ENCODE measurements around the gene GPR85.
"Not testable (repeated sequence)": the region's sequence is repeated elsewhere in the genome, so short reads cannot be mapped to it uniquely, and the experiment has no call there.

Gene GPR85, protein sequence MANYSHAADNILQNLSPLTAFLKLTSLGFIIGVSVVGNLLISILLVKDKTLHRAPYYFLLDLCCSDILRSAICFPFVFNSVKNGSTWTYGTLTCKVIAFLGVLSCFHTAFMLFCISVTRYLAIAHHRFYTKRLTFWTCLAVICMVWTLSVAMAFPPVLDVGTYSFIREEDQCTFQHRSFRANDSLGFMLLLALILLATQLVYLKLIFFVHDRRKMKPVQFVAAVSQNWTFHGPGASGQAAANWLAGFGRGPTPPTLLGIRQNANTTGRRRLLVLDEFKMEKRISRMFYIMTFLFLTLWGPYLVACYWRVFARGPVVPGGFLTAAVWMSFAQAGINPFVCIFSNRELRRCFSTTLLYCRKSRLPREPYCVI

DNA sequence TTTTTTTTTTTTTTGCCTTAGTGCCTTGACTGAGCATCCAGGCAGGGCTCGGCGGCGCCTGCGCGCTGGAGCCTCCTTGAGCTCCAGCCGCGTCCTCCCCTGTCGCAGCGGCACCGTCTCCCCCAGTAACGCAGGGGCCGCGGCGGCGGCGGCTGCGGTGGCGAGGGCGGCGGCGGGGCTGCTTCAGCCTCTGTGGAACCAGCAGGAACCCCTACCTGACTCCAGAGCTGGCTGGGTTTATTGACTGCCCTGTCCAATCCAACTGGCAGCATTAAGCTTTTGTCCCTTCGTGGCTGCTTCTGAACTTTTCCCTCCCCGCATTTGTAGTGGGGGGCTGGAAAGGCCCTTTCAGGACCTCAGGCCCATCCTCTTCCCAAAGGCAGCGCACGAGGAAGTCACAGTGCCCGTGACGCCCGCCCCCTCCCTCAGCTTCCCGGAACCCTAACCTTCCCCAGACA is at the start of gene GPR85:
TSS of gene GPR85 (minus strand) at position 397 of the 458 bp plus-strand sequence. CDS start 2,106 bp downstream, outside the sequence.
- Histone ChIP-seq H3K27me3 (ENCODE audit: control insufficient read depth in 1 of 2, insufficient read depth in 2 of 2, low read length in 2 of 2) (peaks cover 7 to 15% of the 10 kb centered on the region in 2 donors), H3K9ac (ENCODE audit: low read depth in 1 of 2, low read length in 2 of 2) (no peak within 1 kb of the TSS), H3K27ac (ENCODE audit: low read depth, low read length) (no peak within 1 kb of the TSS), H3K4me3 (ENCODE audit: low read depth in 1 of 2, low read length in 2 of 2) (peak within 1 kb of the TSS; percentile 50 to 60), H3K36me3 (ENCODE audit: control insufficient read depth in 1 of 2, insufficient read depth in 2 of 2, low read length in 2 of 2) (no peaks in the 10 kb centered on the region), H3K4me1 (ENCODE audit: control insufficient read depth in 1 of 2, insufficient read depth in 2 of 2, low read length in 2 of 2) (peaks cover 4 to 7% of the 10 kb centered on the region in 2 donors), H3K9me3 (ENCODE audit: control insufficient read depth in 1 of 2, low read length in 2 of 2) (no peaks in the 10 kb centered on the region)

DNA sequence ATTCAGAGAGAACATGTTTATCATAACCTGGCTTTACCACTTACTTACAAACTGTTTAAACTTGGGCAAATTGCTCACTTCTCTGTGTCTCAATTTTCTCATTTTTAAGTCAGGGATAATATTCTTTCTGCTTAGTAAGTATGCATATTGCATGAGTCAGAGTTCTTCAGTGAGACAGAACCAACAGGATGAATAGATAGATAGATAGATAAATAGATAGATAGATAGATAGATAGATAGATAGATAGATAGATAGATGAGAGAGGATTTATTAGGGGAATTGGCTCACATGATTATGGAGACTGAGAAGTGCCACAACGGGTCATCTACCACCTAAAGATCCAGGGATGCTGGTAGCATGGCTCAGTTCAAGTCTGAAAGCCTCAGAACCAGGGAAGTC is 47.4 kb upstream of the GPR85 start:
- Histone ChIP-seq H3K9ac (ENCODE audit: low read depth in 1 of 2, low read length in 2 of 2) (no peak overlapping the region), H3K27ac (ENCODE audit: low read depth, low read length) (no peak overlapping the region), H3K4me1 (ENCODE audit: control insufficient read depth in 1 of 2, insufficient read depth in 2 of 2, low read length in 2 of 2) (no peaks in the 10 kb centered on the region), H3K9me3 (ENCODE audit: control insufficient read depth in 1 of 2, low read length in 2 of 2) (no peaks in the 10 kb centered on the region), H3K4me3 (ENCODE audit: low read depth in 1 of 2, low read length in 2 of 2) (no peak overlapping the region), H3K27me3 (ENCODE audit: control insufficient read depth in 1 of 2, insufficient read depth in 2 of 2, low read length in 2 of 2) (no peaks in the 10 kb centered on the region), H3K36me3 (ENCODE audit: control insufficient read depth in 1 of 2, insufficient read depth in 2 of 2, low read length in 2 of 2) (no peaks in the 10 kb centered on the region)

DNA sequence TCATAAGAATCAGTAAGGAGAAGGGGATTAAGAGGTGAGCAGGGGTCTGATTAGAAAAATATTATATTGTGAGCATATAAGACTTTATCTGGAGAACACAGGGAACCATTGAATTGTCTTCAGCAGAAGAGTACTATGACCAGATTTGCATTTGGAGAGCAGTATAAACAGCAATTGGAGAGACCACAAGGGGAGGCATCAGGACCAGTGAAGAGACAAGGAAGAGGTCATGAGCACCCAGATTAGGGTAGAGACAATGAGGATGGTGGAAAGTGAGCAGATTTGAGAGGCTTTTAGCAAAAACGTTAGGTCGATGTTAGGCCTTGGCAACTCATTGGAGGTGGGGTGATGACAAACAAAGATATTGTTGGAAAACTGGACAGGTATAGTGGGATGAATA is 44.7 kb upstream of the GPR85 start:
- no peak overlapping the region for H3K4me3 ChIP-seq (ENCODE audit: low read depth in 1 of 2, low read length in 2 of 2)

DNA sequence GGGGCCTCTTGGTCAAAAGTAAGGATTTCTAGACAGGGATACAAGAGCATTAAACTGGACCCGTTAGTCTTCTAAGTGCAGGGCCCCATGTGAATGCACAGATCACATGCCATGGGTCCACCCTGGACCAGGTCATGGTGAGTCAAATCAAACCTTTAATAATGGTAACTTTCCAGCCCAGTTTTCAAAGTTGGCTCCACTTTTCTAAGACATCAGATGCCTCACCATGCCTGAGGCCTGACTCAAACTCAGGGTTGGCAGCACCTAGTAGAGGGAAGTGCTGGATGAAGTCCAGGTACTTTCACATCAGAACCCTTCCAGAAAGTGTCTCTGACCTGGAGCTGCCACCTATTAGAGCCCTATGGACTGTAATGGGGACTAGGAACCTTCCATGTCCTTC is 41.4 kb upstream of the GPR85 start:
- H3K9me3 ChIP-seq (ENCODE audit: control insufficient read depth in 1 of 2, low read length in 2 of 2) = no peaks in the 10 kb centered on the region
- H3K36me3 ChIP-seq (ENCODE audit: control insufficient read depth in 1 of 2, insufficient read depth in 2 of 2, low read length in 2 of 2) = no peaks in the 10 kb centered on the region
- no peaks in the 10 kb centered on the region for H3K4me1 ChIP-seq (ENCODE audit: control insufficient read depth in 1 of 2, insufficient read depth in 2 of 2, low read length in 2 of 2)
- no peak overlapping the region for H3K9ac ChIP-seq (ENCODE audit: low read depth in 1 of 2, low read length in 2 of 2)
- H3K4me3 ChIP-seq (ENCODE audit: low read depth in 1 of 2, low read length in 2 of 2) = no peak overlapping the region
- H3K27me3 ChIP-seq (ENCODE audit: control insufficient read depth in 1 of 2, insufficient read depth in 2 of 2, low read length in 2 of 2) = no peaks in the 10 kb centered on the region
- H3K27ac ChIP-seq (ENCODE audit: low read depth, low read length) = no peak overlapping the region

More for the DNA sequence above, 44.7 kb upstream of the GPR85 start:
- Histone ChIP-seq H3K9me3 (ENCODE audit: control insufficient read depth in 1 of 2, low read length in 2 of 2) (no peaks in the 10 kb centered on the region), H3K27ac (ENCODE audit: low read depth, low read length) (no peak overlapping the region), H3K27me3 (ENCODE audit: control insufficient read depth in 1 of 2, insufficient read depth in 2 of 2, low read length in 2 of 2) (no peaks in the 10 kb centered on the region), H3K4me1 (ENCODE audit: control insufficient read depth in 1 of 2, insufficient read depth in 2 of 2, low read length in 2 of 2) (no peaks in the 10 kb centered on the region), H3K36me3 (ENCODE audit: control insufficient read depth in 1 of 2, insufficient read depth in 2 of 2, low read length in 2 of 2) (no peaks in the 10 kb centered on the region), H3K9ac (ENCODE audit: low read depth in 1 of 2, low read length in 2 of 2) (no peak overlapping the region)

DNA sequence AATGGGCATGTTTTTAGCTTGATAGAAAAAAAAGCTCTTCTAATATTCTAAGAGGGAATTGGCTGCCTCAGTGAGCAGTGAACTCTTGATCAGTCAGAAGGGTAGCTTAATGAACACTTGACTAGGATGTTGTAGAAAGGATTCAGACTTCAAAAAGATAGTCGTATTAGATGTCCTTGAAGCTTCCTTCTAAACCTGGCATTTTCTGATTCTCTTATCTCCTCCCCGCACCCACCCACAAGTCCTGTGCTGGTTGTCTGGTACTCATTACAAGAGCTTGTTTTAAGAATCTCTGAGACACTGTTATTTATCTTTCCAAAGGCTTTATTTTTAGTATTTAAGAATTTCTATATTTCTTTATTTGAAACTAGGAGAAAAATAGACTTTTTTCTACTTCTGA is 39.1 kb upstream of the GPR85 start:
- Histone ChIP-seq H3K36me3 (ENCODE audit: control insufficient read depth in 1 of 2, insufficient read depth in 2 of 2, low read length in 2 of 2) (no peaks in the 10 kb centered on the region), H3K9ac (ENCODE audit: low read depth in 1 of 2, low read length in 2 of 2) (no peak overlapping the region), H3K27me3 (ENCODE audit: control insufficient read depth in 1 of 2, insufficient read depth in 2 of 2, low read length in 2 of 2) (no peaks in the 10 kb centered on the region), H3K4me3 (ENCODE audit: low read depth in 1 of 2, low read length in 2 of 2) (no peak overlapping the region), H3K27ac (ENCODE audit: low read depth, low read length) (no peak overlapping the region), H3K4me1 (ENCODE audit: control insufficient read depth in 1 of 2, insufficient read depth in 2 of 2, low read length in 2 of 2) (no peaks in the 10 kb centered on the region), H3K9me3 (ENCODE audit: control insufficient read depth in 1 of 2, low read length in 2 of 2) (no peaks in the 10 kb centered on the region)

DNA sequence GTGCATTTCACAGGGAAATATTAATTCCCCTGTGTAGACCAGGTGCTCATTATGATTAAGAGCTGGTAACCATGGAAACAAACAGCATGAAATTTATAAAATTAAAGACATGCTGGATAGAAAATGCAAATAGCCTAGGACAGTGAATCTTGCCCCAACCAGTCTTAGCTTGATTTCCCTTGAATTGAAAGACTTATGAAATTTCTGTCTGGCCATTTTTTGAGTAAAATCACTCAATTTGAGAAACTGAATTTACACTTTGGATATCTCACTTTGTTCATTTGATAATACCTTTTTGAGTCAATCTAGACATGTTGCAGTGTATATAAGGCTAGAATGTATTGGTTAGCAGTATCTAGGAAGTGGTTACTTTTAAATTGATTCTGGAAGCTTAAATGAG is 36.1 kb upstream of the GPR85 start:
- Histone ChIP-seq H3K27ac (ENCODE audit: low read depth, low read length) (no peak overlapping the region), H3K9ac (ENCODE audit: low read depth in 1 of 2, low read length in 2 of 2) (no peak overlapping the region), H3K4me3 (ENCODE audit: low read depth in 1 of 2, low read length in 2 of 2) (no peak overlapping the region), H3K36me3 (ENCODE audit: control insufficient read depth in 1 of 2, insufficient read depth in 2 of 2, low read length in 2 of 2) (no peaks in the 10 kb centered on the region), H3K9me3 (ENCODE audit: control insufficient read depth in 1 of 2, low read length in 2 of 2) (no peaks in the 10 kb centered on the region), H3K4me1 (ENCODE audit: control insufficient read depth in 1 of 2, insufficient read depth in 2 of 2, low read length in 2 of 2) (peaks cover 0 to 4% of the 10 kb centered on the region in 2 donors), H3K27me3 (ENCODE audit: control insufficient read depth in 1 of 2, insufficient read depth in 2 of 2, low read length in 2 of 2) (no peaks in the 10 kb centered on the region)

DNA sequence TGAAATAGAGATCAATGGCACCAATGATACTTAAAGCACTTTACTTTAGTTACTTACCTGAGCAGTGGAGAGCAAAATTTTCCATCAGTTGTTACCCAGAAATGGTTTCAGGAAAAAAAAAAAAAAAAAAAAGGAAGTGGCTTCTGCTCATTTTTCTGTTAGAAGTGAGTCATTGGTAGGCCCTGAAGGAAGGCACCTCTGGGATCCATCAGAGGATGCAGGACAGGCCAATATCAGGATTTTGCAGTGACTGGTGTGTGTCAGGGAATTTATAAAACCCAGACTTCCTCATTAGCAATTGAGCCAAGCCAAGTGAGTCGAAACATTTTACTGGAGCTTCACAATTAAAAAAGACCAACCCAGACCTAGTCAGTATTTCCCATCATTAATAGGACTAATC is 34.0 kb upstream of the GPR85 start:
- H3K36me3 ChIP-seq (ENCODE audit: control insufficient read depth in 1 of 2, insufficient read depth in 2 of 2, low read length in 2 of 2) = no peaks in the 10 kb centered on the region
- H3K9me3 ChIP-seq (ENCODE audit: control insufficient read depth in 1 of 2, low read length in 2 of 2) = no peaks in the 10 kb centered on the region
- peaks cover 0 to 4% of the 10 kb centered on the region in 2 donors for H3K4me1 ChIP-seq (ENCODE audit: control insufficient read depth in 1 of 2, insufficient read depth in 2 of 2, low read length in 2 of 2)

DNA sequence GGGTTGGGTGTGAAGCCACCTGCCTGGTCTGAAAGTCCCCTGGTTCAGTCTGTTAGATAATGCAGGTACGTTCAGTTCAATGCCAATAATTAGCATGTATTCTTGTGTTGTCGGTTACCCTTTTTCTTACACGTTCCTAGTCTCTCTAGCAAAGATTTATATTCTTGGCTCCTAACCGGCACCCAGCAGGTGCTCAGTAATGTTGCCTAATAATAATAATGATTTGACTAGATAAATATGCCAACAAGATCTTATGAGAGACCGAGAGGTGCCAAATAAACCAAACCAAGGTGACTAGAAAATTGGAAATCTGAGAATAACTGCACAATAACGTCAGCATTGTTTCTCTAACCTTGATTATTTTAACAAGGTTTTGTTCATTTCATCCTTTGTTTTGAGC is 32.8 kb upstream of the GPR85 start:
- no peaks in the 10 kb centered on the region for H3K36me3 ChIP-seq (ENCODE audit: control insufficient read depth in 1 of 2, insufficient read depth in 2 of 2, low read length in 2 of 2)
- H3K9me3 ChIP-seq (ENCODE audit: control insufficient read depth in 1 of 2, low read length in 2 of 2) = no peaks in the 10 kb centered on the region
- H3K27ac ChIP-seq (ENCODE audit: low read depth, low read length) = no peak overlapping the region
- no peak overlapping the region for H3K9ac ChIP-seq (ENCODE audit: low read depth in 1 of 2, low read length in 2 of 2)
- peaks cover 0 to 4% of the 10 kb centered on the region in 2 donors for H3K4me1 ChIP-seq (ENCODE audit: control insufficient read depth in 1 of 2, insufficient read depth in 2 of 2, low read length in 2 of 2)
- peak overlapping the region; percentile 76 to 81 for H3K4me3 ChIP-seq (ENCODE audit: low read depth in 1 of 2, low read length in 2 of 2)
- no peaks in the 10 kb centered on the region for H3K27me3 ChIP-seq (ENCODE audit: control insufficient read depth in 1 of 2, insufficient read depth in 2 of 2, low read length in 2 of 2)

More for the DNA sequence above, 34.0 kb upstream of the GPR85 start:
- Histone ChIP-seq H3K27ac (ENCODE audit: low read depth, low read length) (no peak overlapping the region), H3K4me3 (ENCODE audit: low read depth in 1 of 2, low read length in 2 of 2) (no peak overlapping the region), H3K9ac (ENCODE audit: low read depth in 1 of 2, low read length in 2 of 2) (no peak overlapping the region), H3K27me3 (ENCODE audit: control insufficient read depth in 1 of 2, insufficient read depth in 2 of 2, low read length in 2 of 2) (no peaks in the 10 kb centered on the region)

DNA sequence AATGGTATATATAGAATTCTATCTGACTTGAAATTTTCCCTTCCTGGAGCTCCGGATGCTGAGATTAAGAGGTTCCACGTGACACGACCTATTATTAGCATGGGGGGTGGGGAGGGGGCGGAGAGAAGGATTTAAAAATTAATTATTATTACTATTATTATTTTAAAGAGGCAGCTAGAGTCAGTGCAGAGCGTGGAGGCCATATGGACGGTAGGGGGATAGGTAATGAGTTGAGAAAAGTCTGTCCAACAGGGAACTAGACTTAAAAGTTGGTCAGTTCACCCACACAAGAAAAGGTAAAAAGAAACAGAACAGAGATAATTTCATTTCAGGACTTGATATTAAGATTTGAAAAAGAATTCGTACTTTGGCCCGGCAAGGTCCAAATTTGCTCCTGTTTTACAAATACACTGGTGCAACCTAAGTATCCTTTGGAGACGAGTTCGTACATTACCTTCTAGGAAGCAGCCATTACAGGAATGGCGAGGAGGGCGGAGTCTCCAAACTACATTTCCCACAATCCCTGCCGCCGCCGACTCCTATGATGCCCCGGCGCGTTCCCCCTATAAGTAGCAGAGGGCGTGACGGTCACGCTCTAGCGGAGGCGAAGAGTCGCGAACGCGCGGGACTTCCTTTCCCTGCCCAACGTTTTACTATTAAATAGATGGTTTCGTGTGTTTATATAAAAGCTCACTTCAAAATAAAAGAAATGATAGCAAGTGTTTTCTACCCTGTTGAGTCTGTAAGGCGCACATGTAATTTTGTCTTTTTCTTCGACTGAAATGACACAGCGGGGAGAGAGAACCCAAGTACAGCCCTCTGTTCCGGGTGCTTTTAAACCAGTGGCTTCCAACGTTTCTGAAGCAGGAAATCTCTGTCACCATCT is 31.7 kb upstream of the GPR85 start, which contains the start of gene SMIM30:
TSS of gene SMIM30 (minus strand) at position 481 of the 886 bp plus-strand sequence. CDS start 976 bp downstream, outside the sequence.
- Histone ChIP-seq H3K9ac (ENCODE audit: low read depth in 1 of 2, low read length in 2 of 2) (peak within 1 kb of the TSS; percentile 50 to 63), H3K27ac (ENCODE audit: low read depth, low read length) (no peak within 1 kb of the TSS), H3K4me1 (ENCODE audit: control insufficient read depth in 1 of 2, insufficient read depth in 2 of 2, low read length in 2 of 2) (peaks cover 0 to 4% of the 10 kb centered on the region in 2 donors), H3K4me3 (ENCODE audit: low read depth in 1 of 2, low read length in 2 of 2) (peak within 1 kb of the TSS; percentile 76 to 81), H3K9me3 (ENCODE audit: control insufficient read depth in 1 of 2, low read length in 2 of 2) (no peaks in the 10 kb centered on the region), H3K27me3 (ENCODE audit: control insufficient read depth in 1 of 2, insufficient read depth in 2 of 2, low read length in 2 of 2) (no peaks in the 10 kb centered on the region), H3K36me3 (ENCODE audit: control insufficient read depth in 1 of 2, insufficient read depth in 2 of 2, low read length in 2 of 2) (no peaks in the 10 kb centered on the region)

DNA sequence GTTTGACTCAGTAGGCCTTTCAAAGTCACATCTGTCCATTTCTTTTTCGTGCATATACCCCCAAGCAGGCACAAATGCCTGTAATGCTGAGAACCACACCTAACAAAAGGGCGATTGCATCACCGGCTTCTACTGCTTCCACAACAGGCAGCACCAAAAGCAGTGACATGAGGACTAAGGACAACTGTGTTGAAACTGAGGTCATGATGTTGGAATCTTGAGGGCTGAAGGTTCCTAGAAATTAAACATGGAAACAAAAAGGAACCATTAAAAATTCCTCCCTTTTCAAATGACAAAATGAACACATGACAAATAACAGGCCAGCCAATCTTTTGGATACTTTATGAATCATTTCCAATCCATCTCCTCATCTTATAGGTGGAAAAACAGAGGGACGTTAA is 30.7 kb upstream of the GPR85 start:
- not testable (repeated sequence) for H3K27ac ChIP-seq (ENCODE audit: low read depth, low read length); H3K27me3 ChIP-seq (ENCODE audit: control insufficient read depth in 1 of 2, insufficient read depth in 2 of 2, low read length in 2 of 2); H3K4me1 ChIP-seq (ENCODE audit: control insufficient read depth in 1 of 2, insufficient read depth in 2 of 2, low read length in 2 of 2); H3K36me3 ChIP-seq (ENCODE audit: control insufficient read depth in 1 of 2, insufficient read depth in 2 of 2, low read length in 2 of 2); H3K9ac ChIP-seq (ENCODE audit: low read depth in 1 of 2, low read length in 2 of 2); H3K9me3 ChIP-seq (ENCODE audit: control insufficient read depth in 1 of 2, low read length in 2 of 2)
- H3K4me3 ChIP-seq (ENCODE audit: low read depth in 1 of 2, low read length in 2 of 2) = peak overlapping the region in 1 of 2 donors; percentile 76
